ENCODE measurements around the gene MARCKS. TPM values are rescaled to one million over a fixed set of nuclear protein-coding genes. Genes with fewer than 3 reads are reported as not detected.

The MARCKS gene
- total RNA-seq, 2 donors from 2014 or later: 9.8 to 13.5 TPM

- peaks cover 0 to 4% of the 10 kb centered on the region in 2 donors for H3K4me1 ChIP-seq
- no peaks in the 10 kb centered on the region for H3K27me3 ChIP-seq
- H3K9me3 ChIP-seq: no peaks in the 10 kb centered on the region
- no peaks in the 10 kb centered on the region for H3K36me3 ChIP-seq
- TF ChIP-seq CTCF (IDR thresholded peaks at IDR 0.05): no peak
- no peak for DNase-seq (ENCODE audit: low spot score)
- no peak overlapping the region for H3K27ac ChIP-seq
- H3K4me3 ChIP-seq: no peak overlapping the region
Measured at GRCh38 chr6:113881478-113881980, 24.4 kb downstream of the MARCKS start.

- peaks cover 0 to 4% of the 10 kb centered on the region in 2 donors for H3K4me1 ChIP-seq
- no peak overlapping the region for H3K4me3 ChIP-seq
- H3K36me3 ChIP-seq: no peaks in the 10 kb centered on the region
- no peaks in the 10 kb centered on the region for H3K9me3 ChIP-seq
- H3K27ac ChIP-seq: no peak overlapping the region
- no peaks in the 10 kb centered on the region for H3K27me3 ChIP-seq
- no peak for TF ChIP-seq CTCF (IDR thresholded peaks at IDR 0.05)
- DNase-seq (ENCODE audit: low spot score): no peak
Measured at GRCh38 chr6:113882336-113883022, 25.3 kb downstream of the MARCKS start.

GRCh38 chr6:113884011-113884410 is 26.9 kb downstream of the MARCKS start:
- DNase-seq (ENCODE audit: low spot score): no peak
- no peak for TF ChIP-seq CTCF (IDR thresholded peaks at IDR 0.05)

GRCh38 chr6:113886512-113886911 is 29.4 kb downstream of the MARCKS start:
- H3K27me3 ChIP-seq: no peaks in the 10 kb centered on the region

More at GRCh38 chr6:113884011-113884410, 26.9 kb downstream of the MARCKS start:
- Histone ChIP-seq H3K27ac (no peak overlapping the region), H3K27me3 (no peaks in the 10 kb centered on the region), H3K4me1 (peaks cover 0 to 3% of the 10 kb centered on the region in 2 donors), H3K9me3 (no peaks in the 10 kb centered on the region), H3K36me3 (no peaks in the 10 kb centered on the region), H3K4me3 (no peak overlapping the region)

GRCh38 chr6:113888493-113888892 is 31.3 kb downstream of the MARCKS start:
- H3K36me3 ChIP-seq: no peaks in the 10 kb centered on the region

More at GRCh38 chr6:113886512-113886911, 29.4 kb downstream of the MARCKS start:
- Histone ChIP-seq H3K27ac (no peak overlapping the region), H3K4me1 (no peaks in the 10 kb centered on the region), H3K36me3 (no peaks in the 10 kb centered on the region), H3K9me3 (peaks cover 0 to under 1% of the 10 kb centered on the region in 2 donors), H3K4me3 (no peak overlapping the region)
- no peak for DNase-seq (ENCODE audit: low spot score)
- TF ChIP-seq CTCF (IDR thresholded peaks at IDR 0.05): no peak

More at GRCh38 chr6:113888493-113888892, 31.3 kb downstream of the MARCKS start:
- Histone ChIP-seq H3K4me3 (no peak overlapping the region), H3K4me1 (no peaks in the 10 kb centered on the region), H3K9me3 (peaks cover 0 to 12% of the 10 kb centered on the region in 2 donors), H3K27ac (no peak overlapping the region), H3K27me3 (no peaks in the 10 kb centered on the region)
- TF ChIP-seq CTCF (IDR thresholded peaks at IDR 0.05): no peak
- no peak for DNase-seq (ENCODE audit: low spot score)
